Endothelial cell of umbilical vein (primary cell): ENCODE results near the gene SAPCD2. TPM values are rescaled to one million over a fixed set of nuclear protein-coding genes. Genes with fewer than 3 reads are reported as not detected.

ENCODE experiments used
- BruUV-seq: library from RNA; stranded (reverse); fragments of 400-500 nt; replicated peaks from 2 replicates; lab custom pipeline; 2021; lab: Mats Ljungman, UMichigan
- CTCF ChIA-PET: fragments of 300-600, 350-600 bp; sonication (Branson Sonifier 250); formaldehyde crosslinking; loops from one replicate; lab custom pipeline; 2021; ENCODE audit warnings: antibody characterized with exemption, inconsistent platforms; lab: Charles Lee
- POLR2A ChIA-PET: fragments of 300-600, 350-600 bp; sonication (Branson Sonifier 250); formaldehyde crosslinking; loops from one replicate; lab custom pipeline; 2021; ENCODE audit warnings: antibody characterized with exemption, inconsistent platforms; lab: Charles Lee
- DNase-seq: peaks from one replicate; pipeline ENCODE4 v3.0.0-alpha.2; 2011; ENCODE audit warnings: low read depth, low spot score
- FAIRE-seq: peaks from 2 replicates; lab custom pipeline; 2011; peaks lifted over from hg19 to GRCh38; lab: Jason Lieb, UNC
- H2AFZ ChIP-seq: 2 replicates; pipeline ENCODE4 v1.6.0; 2012; ENCODE audit warnings: low read depth, low read length, control low read depth, inconsistent platforms
- H3K27ac ChIP-seq: 2 replicates; pipeline ENCODE4 v1.5.1; 2011; ENCODE audit warnings: low read depth, mild to moderate bottlenecking, control low read depth, low read length, moderate library complexity; ENCODE audit not compliant: insufficient read depth
- H3K27me3 ChIP-seq, 2 experiments: 2 replicates each; pipeline versions ENCODE4 v1.6.0 to v1.6.1; 2011; ENCODE audit warnings: low read length in 2 of 2, mixed read lengths in 1 of 2; ENCODE audit not compliant: control insufficient read depth in 2 of 2, insufficient read depth in 2 of 2
- H3K36me3 ChIP-seq, 2 experiments: 2 replicates in 1 of 2; 3 replicates in 1 of 2; pipeline ENCODE4 v1.5.1; 2011; ENCODE audit warnings: low read length in 2 of 2, mild to moderate bottlenecking in 1 of 2, moderate library complexity in 1 of 2; ENCODE audit not compliant: control insufficient read depth in 2 of 2, insufficient read depth in 2 of 2; ENCODE audit errors: extremely low read depth in 1 of 2
- H3K4me1 ChIP-seq: 3 replicates; pipeline ENCODE4 v1.5.1; 2011; ENCODE audit warnings: mild to moderate bottlenecking, low read length; ENCODE audit not compliant: control insufficient read depth, insufficient read depth; ENCODE audit errors: extremely low read depth
- H3K4me2 ChIP-seq: 2 replicates; pipeline ENCODE4 v1.6.1; 2011; ENCODE audit warnings: low read length, control low read depth, mixed read lengths; ENCODE audit not compliant: insufficient read depth
- H3K4me3 ChIP-seq, 3 experiments: fragments of 200-600 bp in 1 of 3; sonication (generic), shearing (Covaris generic) in 1 of 3; replicated peaks in 1 of 3; 2 replicates each; pipeline ENCODE4 v1.5.1; 2011 to 2016; ENCODE audit warnings: control low read depth in 3 of 3, low read length in 3 of 3, mild to moderate bottlenecking in 2 of 3, inconsistent platforms in 1 of 3, low read depth in 1 of 3, moderate library complexity in 1 of 3; ENCODE audit not compliant: insufficient read depth in 1 of 3
- H3K79me2 ChIP-seq: 2 replicates; pipeline ENCODE4 v1.6.0; 2012; ENCODE audit warnings: low read length, inconsistent platforms; ENCODE audit not compliant: control insufficient read depth, insufficient read depth
- H3K9ac ChIP-seq: replicated peaks from 2 replicates; pipeline ENCODE3; 2011; ENCODE audit warnings: low read length, control low read depth; ENCODE audit not compliant: insufficient read depth; ENCODE audit errors: extremely low read depth
- H3K9me1 ChIP-seq: replicated peaks from 3 replicates; pipeline ENCODE4 v1.6.0; 2011; ENCODE audit warnings: mild to moderate bottlenecking, low read length; ENCODE audit not compliant: control insufficient read depth, insufficient read depth; ENCODE audit errors: extremely low read depth
- H3K9me3 ChIP-seq: replicated peaks from 2 replicates; pipeline ENCODE4 v1.5.1; 2012; ENCODE audit warnings: low read length, inconsistent platforms; ENCODE audit not compliant: control insufficient read depth, insufficient read depth
- H4K20me1 ChIP-seq: replicated peaks from 2 replicates; pipeline ENCODE3; 2011; ENCODE audit warnings: mild to moderate bottlenecking, low read length; ENCODE audit not compliant: control insufficient read depth, insufficient read depth; ENCODE audit errors: extremely low read depth
- CTCF ChIP-seq, 2 donors: IDR thresholded peaks; 1 replicate in 1 of 2; 2 replicates in 1 of 2; pipeline ENCODE4 v1.5.1; 2011; ENCODE audit warnings: low read length in 2 of 2, mild to moderate bottlenecking in 2 of 2, moderate library complexity in 2 of 2, control low read depth in 1 of 2, inconsistent platforms in 1 of 2, low read depth in 1 of 2; ENCODE audit not compliant: insufficient read depth in 1 of 2; ENCODE audit errors: extremely low read depth in 1 of 2
- EZH2 ChIP-seq: IDR thresholded peaks from 2 replicates; pipeline ENCODE4 v1.6.1; 2012; ENCODE audit warnings: borderline replicate concordance, low read depth, mild to moderate bottlenecking, moderate library complexity, low read length, inconsistent platforms; ENCODE audit not compliant: severe bottlenecking
- FOS ChIP-seq: IDR thresholded peaks from 2 replicates; pipeline ENCODE4 v1.6.1; 2011; ENCODE audit warnings: mild to moderate bottlenecking, low read length, moderate library complexity, borderline replicate concordance; ENCODE audit not compliant: insufficient read depth
- GATA2 ChIP-seq: IDR thresholded peaks from 2 replicates; pipeline ENCODE4 v1.7.0; 2011; ENCODE audit warnings: low read depth, mild to moderate bottlenecking, moderate library complexity, mixed read lengths, low read length; ENCODE audit not compliant: insufficient read length, insufficient read depth
- JUN ChIP-seq: IDR thresholded peaks from 2 replicates; pipeline ENCODE4 v1.6.1; 2011; ENCODE audit warnings: borderline replicate concordance, low read depth; ENCODE audit not compliant: insufficient read length, insufficient read depth
- MAX ChIP-seq: IDR thresholded peaks from 2 replicates; pipeline ENCODE4 v1.6.1; 2011; ENCODE audit not compliant: insufficient read depth, insufficient read length
- MYC ChIP-seq: IDR thresholded peaks from one replicate; pipeline ENCODE4 v1.6.1; 2011; ENCODE audit warnings: mild to moderate bottlenecking, low read depth, low read length
- POLR2A ChIP-seq: IDR thresholded peaks from 2 replicates; pipeline ENCODE4 v1.6.1; 2012; ENCODE audit warnings: low read depth, mild to moderate bottlenecking, control low read depth, low read length
- POLR2AphosphoS5 ChIP-seq: IDR thresholded peaks from 2 replicates; pipeline ENCODE4 v1.6.1; 2012; ENCODE audit warnings: low read depth, mild to moderate bottlenecking, control low read depth, low read length, moderate library complexity; ENCODE audit not compliant: insufficient read depth
- dilution Hi-C: fragments of 300-500 bp; cut with MboI; formaldehyde crosslinking; loops from one replicate; pipeline ENCODE4 v1.15.0; 2019; ENCODE audit warnings: low sequenced_read_pairs; ENCODE audit not compliant: extremely low pct_ligation_motif_present
- intact Hi-C: fragments of 100-400 bp; cut with micrococcal nuclease; formaldehyde crosslinking; loops from one replicate; pipeline ENCODE4 v1.10.0; 2022
- polyA plus RNA-seq, 4 experiments: library from polyadenylated mRNA; depleted of rRNA in 3 of 4; stranded (reverse) in 3 of 4; unstranded in 1 of 4; fragments of >200 nt; gene quantifications; 2 replicates each; pipeline versions ENCODE4 v1.2.1 to v1.2.3, GENCODE V29; 2011 to 2012; ENCODE audit warnings: missing spikeins in 1 of 4
- total RNA-seq: library from RNA; stranded (reverse); gene quantifications from 2 replicates; pipeline ENCODE4 v1.2.3, GENCODE V29; 2021

SAPCD2 gene
- total and polyA plus RNA-seq, 2 donors (not counting 3 experiments of a cell fraction or from before 2014, with no cell fraction given) = 11.5 to 27.8 TPM

GRCh38 chr9:137117269-137117731 lies 46.9 kb upstream of the SAPCD2 start:
- H4K20me1 ChIP-seq = no peaks in the 10 kb centered on the region

More at GRCh38 chr9:137117269-137117731, 46.9 kb upstream of the SAPCD2 start:
- no peaks in the 10 kb centered on the region for H3K27me3 ChIP-seq
- intact Hi-C loops (loop anchor here (5.0 kb wide), 1 partner anchor 60 kb away; no protein-coding TSS in a partner anchor), dilution Hi-C loops (no loop called here)
- TF ChIP-seq POLR2A = no peak
- TF ChIP-seq MYC = no peak
- TF ChIP-seq POLR2AphosphoS5 = no peak
- TF ChIP-seq FOS = no peak
- no peak for TF ChIP-seq GATA2
- TF ChIP-seq CTCF (IDR thresholded peaks at IDR 0.05; ENCODE audit: extremely low read depth in 1 of 2, insufficient read depth in 1 of 2, low read depth in 1 of 2, low read length in 2 of 2) = no peak
- TF ChIP-seq JUN = no peak
- TF ChIP-seq MAX = no peak
- no peak for TF ChIP-seq EZH2
- H3K79me2 ChIP-seq = no peaks in the 10 kb centered on the region
- peaks cover 0 to 3% of the 10 kb centered on the region in 2 experiments for H3K36me3 ChIP-seq
- no peak overlapping the region for H3K27ac ChIP-seq
- FAIRE-seq = no peak
- POLR2A ChIA-PET = no interaction called here
- no peaks in the 10 kb centered on the region for H3K9me1 ChIP-seq
- H3K4me3 ChIP-seq = no peak overlapping the region
- no peak overlapping the region for H2AFZ ChIP-seq
- CTCF ChIA-PET = interaction anchor here (1.5 to 5.4 kb wide), 3 partner anchors 12 to 119 kb away, joined by 5 to 42 read pairs (median 26); partner anchors contain the start of gene RNF224
- BruUV-seq = no TSS peak
- no peak overlapping the region for H3K9ac ChIP-seq
- H3K4me2 ChIP-seq = no peak overlapping the region
- H3K4me1 ChIP-seq = peaks cover 4% of the 10 kb centered on the region
- no peaks in the 10 kb centered on the region for H3K9me3 ChIP-seq
- DNase-seq = no peak
